Measurements from ENCODE around the gene EFEMP1.
"Not testable (repeated sequence)": the region's sequence is repeated elsewhere in the genome, so short reads cannot be mapped to it uniquely, and the experiment has no call there.

GRCh38 chr2:55827428-55827827 is 96.2 kb downstream of the EFEMP1 start:
- TF ChIP-seq, protein P1, sequence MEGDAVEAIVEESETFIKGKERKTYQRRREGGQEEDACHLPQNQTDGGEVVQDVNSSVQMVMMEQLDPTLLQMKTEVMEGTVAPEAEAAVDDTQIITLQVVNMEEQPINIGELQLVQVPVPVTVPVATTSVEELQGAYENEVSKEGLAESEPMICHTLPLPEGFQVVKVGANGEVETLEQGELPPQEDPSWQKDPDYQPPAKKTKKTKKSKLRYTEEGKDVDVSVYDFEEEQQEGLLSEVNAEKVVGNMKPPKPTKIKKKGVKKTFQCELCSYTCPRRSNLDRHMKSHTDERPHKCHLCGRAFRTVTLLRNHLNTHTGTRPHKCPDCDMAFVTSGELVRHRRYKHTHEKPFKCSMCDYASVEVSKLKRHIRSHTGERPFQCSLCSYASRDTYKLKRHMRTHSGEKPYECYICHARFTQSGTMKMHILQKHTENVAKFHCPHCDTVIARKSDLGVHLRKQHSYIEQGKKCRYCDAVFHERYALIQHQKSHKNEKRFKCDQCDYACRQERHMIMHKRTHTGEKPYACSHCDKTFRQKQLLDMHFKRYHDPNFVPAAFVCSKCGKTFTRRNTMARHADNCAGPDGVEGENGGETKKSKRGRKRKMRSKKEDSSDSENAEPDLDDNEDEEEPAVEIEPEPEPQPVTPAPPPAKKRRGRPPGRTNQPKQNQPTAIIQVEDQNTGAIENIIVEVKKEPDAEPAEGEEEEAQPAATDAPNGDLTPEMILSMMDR (IDR thresholded peaks at IDR 0.05) = not testable (repeated sequence)
- TF ChIP-seq, protein P2, sequence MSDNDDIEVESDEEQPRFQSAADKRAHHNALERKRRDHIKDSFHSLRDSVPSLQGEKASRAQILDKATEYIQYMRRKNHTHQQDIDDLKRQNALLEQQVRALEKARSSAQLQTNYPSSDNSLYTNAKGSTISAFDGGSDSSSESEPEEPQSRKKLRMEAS (IDR thresholded peaks at IDR 0.05; ENCODE audit: low read depth) = not testable (repeated sequence)
- TF ChIP-seq EZH2phosphoT487 (IDR thresholded peaks at IDR 0.05; ENCODE audit: borderline replicate concordance, low read depth); REST (IDR thresholded peaks at IDR 0.05; ENCODE audit: low read depth, low read length): not testable (repeated sequence)

All from SK-N-SH (cell line).